ENCODE results near the gene FOLR3. TPM values are rescaled to one million over a fixed set of nuclear protein-coding genes. Genes with fewer than 3 reads are reported as not detected.

Gene FOLR3
- total RNA-seq, 1 experiment from 2014 or later = not detected

DNA sequence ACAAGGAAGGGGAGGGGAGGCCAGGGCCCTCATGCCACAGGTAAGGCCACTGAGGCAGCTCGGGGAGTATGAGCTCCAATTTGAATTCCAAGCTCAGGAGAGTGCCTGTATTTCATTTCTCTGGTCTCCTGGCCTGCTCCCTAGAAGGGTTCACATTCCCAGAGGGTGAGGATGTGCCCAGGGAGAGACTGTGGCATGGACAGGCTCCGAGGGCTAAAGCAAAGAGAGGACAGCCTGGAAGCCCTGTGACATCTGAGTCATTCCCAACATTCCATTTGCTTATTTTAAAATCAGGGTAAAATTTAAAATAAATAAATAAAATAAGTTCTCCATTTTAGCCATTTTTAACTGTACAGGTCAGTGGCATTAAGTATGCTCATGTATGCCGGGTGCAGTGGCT lies 37.8 kb downstream of the FOLR3 start:
- intact Hi-C loops (cut with micrococcal nuclease) = no loop called here
- no peak overlapping the region for H3K4me2 ChIP-seq (ENCODE audit: low read length)
- H3K9me3 ChIP-seq (ENCODE audit: control insufficient read depth in 1 of 2, insufficient read depth in 1 of 2, low read depth in 1 of 2, low read length in 2 of 2) = no peaks in the 10 kb centered on the region
- ChIA-PET RAD21 (ENCODE audit: low non-redundant PET in 1 of 2, low total read pairs in 2 of 2, uncharacterized antibody in 2 of 2, unreplicated experiment in 2 of 2) (no interaction called here), POLR2A (no interaction called here), CTCF (no interaction called here)
- ATAC-seq (no peak), DNase-seq (ENCODE audit: low read depth, low spot score) (no peak)
- H3K36me3 ChIP-seq (ENCODE audit: control insufficient read depth in 1 of 2, insufficient read depth in 2 of 2, low read length in 2 of 2) = no peaks in the 10 kb centered on the region
- BruUV-seq (replicated peaks) = no TSS peak
- H3K4me1 ChIP-seq (ENCODE audit: control insufficient read depth in 1 of 2, insufficient read depth in 2 of 2, low read length in 2 of 2) = no peaks in the 10 kb centered on the region
- H3K79me2 ChIP-seq (ENCODE audit: insufficient read depth, low read length) = no peaks in the 10 kb centered on the region
- no peaks in the 10 kb centered on the region for H3K9me2 ChIP-seq (ENCODE audit: insufficient read depth)
- no peak for TF ChIP-seq JUND (IDR thresholded peaks at IDR 0.05)
- no peak overlapping the region for H2AFZ ChIP-seq (ENCODE audit: low read depth, low read length, poor library complexity, severe bottlenecking)
- H3K4me3 ChIP-seq (replicated peaks in 1 of 2; ENCODE audit: low read depth in 1 of 2, low read length in 2 of 2) = no peak overlapping the region
- no peaks in the 10 kb centered on the region for H3K27me3 ChIP-seq (ENCODE audit: insufficient read depth, low read length)
- no peak overlapping the region for H3K27ac ChIP-seq (ENCODE audit: low read depth, low read length)
- H3K9ac ChIP-seq (ENCODE audit: low read length) = no peak overlapping the region
- H4K20me1 ChIP-seq (ENCODE audit: insufficient read depth) = no peaks in the 10 kb centered on the region

DNA sequence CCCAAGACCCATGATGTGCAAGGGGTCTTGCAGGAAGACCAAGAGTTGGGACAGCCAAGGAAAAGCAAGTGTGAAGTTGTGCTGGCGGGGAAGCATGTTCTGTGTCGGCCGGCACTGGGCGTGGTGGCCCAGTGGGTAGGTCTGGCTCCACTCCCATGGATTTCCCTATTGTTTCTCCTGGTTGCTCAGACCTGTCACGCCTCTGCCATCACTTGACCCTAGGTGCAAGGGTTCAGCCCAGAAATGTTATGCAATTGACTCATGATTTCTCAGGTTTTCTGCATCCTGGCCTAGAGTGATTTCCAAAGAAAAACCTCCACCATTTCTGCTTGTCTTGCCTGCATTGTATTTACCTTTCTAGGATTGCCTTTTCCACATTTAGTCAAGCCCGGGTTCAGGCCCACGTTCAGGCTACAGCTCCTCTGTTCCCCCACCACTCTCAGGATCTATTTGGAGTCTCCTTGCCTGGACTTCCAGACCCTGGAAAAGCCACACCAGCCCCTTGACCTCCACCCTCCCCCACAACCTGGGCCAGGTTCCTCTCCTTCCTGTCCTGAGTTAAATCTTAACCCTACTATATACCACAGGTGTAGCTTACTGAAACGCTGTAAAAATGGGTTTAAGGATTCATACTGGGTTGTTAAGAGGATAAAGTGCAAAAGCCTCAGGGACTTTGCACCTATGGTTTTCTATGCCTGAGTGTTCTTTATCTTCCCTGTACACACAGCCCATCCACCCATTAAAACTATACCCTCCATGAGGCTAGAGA lies 39.0 kb downstream of the FOLR3 start:
- no peaks in the 10 kb centered on the region for H4K20me1 ChIP-seq (ENCODE audit: insufficient read depth)
- DNase-seq (ENCODE audit: low read depth, low spot score) (no peak), ATAC-seq (no peak)
- H3K9me2 ChIP-seq (ENCODE audit: insufficient read depth) = no peaks in the 10 kb centered on the region
- no peaks in the 10 kb centered on the region for H3K79me2 ChIP-seq (ENCODE audit: insufficient read depth, low read length)
- no peaks in the 10 kb centered on the region for H3K27me3 ChIP-seq (ENCODE audit: insufficient read depth, low read length)
- RAD21 ChIA-PET (ENCODE audit: low non-redundant PET in 1 of 2, low total read pairs in 2 of 2, uncharacterized antibody in 2 of 2, unreplicated experiment in 2 of 2) = no interaction called here
- H3K4me2 ChIP-seq (ENCODE audit: low read length) = no peak overlapping the region
- no peak overlapping the region for H3K4me3 ChIP-seq (replicated peaks in 1 of 2; ENCODE audit: low read depth in 1 of 2, low read length in 2 of 2)
- intact Hi-C loops (cut with micrococcal nuclease) = no loop called here
- POLR2A ChIA-PET = interaction anchor here (0.8 kb wide), 1 partner anchor 25 kb away, joined by 3 read pairs; no protein-coding TSS in a partner anchor
- no peak overlapping the region for H3K9ac ChIP-seq (ENCODE audit: low read length)
- CTCF ChIA-PET = no interaction called here
- H2AFZ ChIP-seq (ENCODE audit: low read depth, low read length, poor library complexity, severe bottlenecking) = no peak overlapping the region
- no peaks in the 10 kb centered on the region for H3K36me3 ChIP-seq (ENCODE audit: control insufficient read depth in 1 of 2, insufficient read depth in 2 of 2, low read length in 2 of 2)
- no peak overlapping the region for H3K27ac ChIP-seq (ENCODE audit: low read depth, low read length)
- BruUV-seq (replicated peaks) = no TSS peak
- TF ChIP-seq, protein P1, sequence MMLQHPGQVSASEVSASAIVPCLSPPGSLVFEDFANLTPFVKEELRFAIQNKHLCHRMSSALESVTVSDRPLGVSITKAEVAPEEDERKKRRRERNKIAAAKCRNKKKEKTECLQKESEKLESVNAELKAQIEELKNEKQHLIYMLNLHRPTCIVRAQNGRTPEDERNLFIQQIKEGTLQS (IDR thresholded peaks at IDR 0.05) = no peak
- TF ChIP-seq POLR2AphosphoS5 (IDR thresholded peaks at IDR 0.05; ENCODE audit: low read depth, low read length) (no peak), CEBPB (IDR thresholded peaks at IDR 0.05; ENCODE audit: low read depth) (no peak), CBX3 (IDR thresholded peaks at IDR 0.05; ENCODE audit: low read depth) (no peak), RAD21 (IDR thresholded peaks at IDR 0.05; ENCODE audit: low read depth) (no peak), ELF1 (IDR thresholded peaks at IDR 0.05; ENCODE audit: borderline replicate concordance, low read depth) (no peak), SIN3A (IDR thresholded peaks at IDR 0.05; ENCODE audit: low read depth) (no peak), FOSL1 (IDR thresholded peaks at IDR 0.05; ENCODE audit: low read depth) (no peak), EZH2phosphoT487 (IDR thresholded peaks at IDR 0.05; ENCODE audit: borderline replicate concordance) (no peak), SP1 (IDR thresholded peaks at IDR 0.05; ENCODE audit: low read depth) (no peak), EGR1 (IDR thresholded peaks at IDR 0.05; ENCODE audit: low read depth) (no peak)
- TF ChIP-seq, protein P2, sequence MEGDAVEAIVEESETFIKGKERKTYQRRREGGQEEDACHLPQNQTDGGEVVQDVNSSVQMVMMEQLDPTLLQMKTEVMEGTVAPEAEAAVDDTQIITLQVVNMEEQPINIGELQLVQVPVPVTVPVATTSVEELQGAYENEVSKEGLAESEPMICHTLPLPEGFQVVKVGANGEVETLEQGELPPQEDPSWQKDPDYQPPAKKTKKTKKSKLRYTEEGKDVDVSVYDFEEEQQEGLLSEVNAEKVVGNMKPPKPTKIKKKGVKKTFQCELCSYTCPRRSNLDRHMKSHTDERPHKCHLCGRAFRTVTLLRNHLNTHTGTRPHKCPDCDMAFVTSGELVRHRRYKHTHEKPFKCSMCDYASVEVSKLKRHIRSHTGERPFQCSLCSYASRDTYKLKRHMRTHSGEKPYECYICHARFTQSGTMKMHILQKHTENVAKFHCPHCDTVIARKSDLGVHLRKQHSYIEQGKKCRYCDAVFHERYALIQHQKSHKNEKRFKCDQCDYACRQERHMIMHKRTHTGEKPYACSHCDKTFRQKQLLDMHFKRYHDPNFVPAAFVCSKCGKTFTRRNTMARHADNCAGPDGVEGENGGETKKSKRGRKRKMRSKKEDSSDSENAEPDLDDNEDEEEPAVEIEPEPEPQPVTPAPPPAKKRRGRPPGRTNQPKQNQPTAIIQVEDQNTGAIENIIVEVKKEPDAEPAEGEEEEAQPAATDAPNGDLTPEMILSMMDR (IDR thresholded peaks at IDR 0.05 in 2 of 3, conservative IDR thresholded peaks at IDR 0.05 in 1 of 3; ENCODE audit: borderline replicate concordance in 1 of 3, insufficient read depth in 1 of 3, low read depth in 2 of 3, low read length in 2 of 3) = no peak
- no peaks in the 10 kb centered on the region for H3K9me3 ChIP-seq (ENCODE audit: control insufficient read depth in 1 of 2, insufficient read depth in 1 of 2, low read depth in 1 of 2, low read length in 2 of 2)
- H3K4me1 ChIP-seq (ENCODE audit: control insufficient read depth in 1 of 2, insufficient read depth in 2 of 2, low read length in 2 of 2) = no peaks in the 10 kb centered on the region

All from HCT116 (cell line).